Activated CD4-positive, alpha-beta T cell treated with anti-CD3 and anti-CD28 coated beads for 1 hour (primary cell): Measurements from ENCODE around the gene RBMXL3.

Experiments used
- DNase-seq: peaks from one replicate; pipeline ENCODE4 v3.0.0-alpha.2; 2020

RBMXL3 gene

DNA sequence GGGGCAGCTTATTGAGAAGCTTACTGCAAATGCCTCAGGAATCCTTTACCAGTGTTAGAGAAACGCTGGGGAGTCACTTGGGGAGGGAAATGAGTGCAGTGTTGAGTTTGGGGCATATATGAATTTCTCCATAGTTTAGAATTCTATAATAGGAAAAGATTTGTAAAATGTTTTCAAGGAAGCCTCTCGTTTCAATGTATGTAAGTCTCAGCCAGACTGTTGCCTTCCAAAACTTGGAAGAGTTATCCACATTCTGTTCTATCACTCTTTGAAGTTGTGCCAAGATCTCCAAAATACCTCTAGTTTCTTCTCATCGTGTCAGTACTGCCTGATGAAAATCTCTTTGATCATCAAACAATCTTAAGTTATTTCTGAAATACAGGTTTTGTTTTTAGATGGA, 45.3 kb downstream of the RBMXL3 start:
- no peak for DNase-seq

DNA sequence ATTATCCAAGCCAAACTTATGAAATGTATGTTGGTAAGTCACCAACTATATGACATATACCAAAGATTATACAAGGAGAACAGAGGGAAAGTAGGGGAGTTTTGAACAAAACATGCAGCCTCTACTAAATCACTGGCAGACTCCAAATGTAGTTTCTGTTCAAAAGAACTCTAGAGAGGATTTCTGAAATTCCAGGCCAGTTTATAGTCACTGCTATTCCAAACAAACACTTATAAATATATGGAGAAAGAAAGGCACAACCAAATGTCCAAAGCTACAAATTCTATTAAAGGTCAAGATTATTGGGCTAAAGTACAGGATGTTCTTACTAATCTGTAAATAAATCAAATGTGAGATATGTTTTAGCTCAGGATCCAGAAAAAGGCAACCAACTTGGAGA, 47.4 kb downstream of the RBMXL3 start:
- no peak for DNase-seq

DNA sequence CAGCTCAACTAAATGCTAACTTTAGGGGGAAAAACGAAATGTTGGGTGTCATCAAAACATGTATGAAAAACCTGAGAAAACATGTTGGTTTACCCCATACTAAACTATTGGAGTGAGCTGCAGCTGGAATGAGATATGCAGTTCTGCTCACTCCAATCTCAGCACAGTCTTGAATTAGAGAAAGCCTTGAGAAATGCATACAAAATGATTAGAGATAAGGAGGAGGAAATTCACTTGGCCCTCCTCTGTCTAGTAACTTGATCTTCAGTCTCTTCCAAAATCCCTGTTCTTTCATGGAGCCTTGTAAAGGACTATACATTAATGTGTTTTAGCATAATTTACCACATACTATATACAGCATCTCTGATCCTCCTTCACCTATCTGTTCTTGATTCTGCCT, 47.8 kb downstream of the RBMXL3 start:
- no peak for DNase-seq
